IPS-18a (cell line): ENCODE data around the gene SUSD4.

Experiments used
- H3K27ac ChIP-seq: one replicate; pipeline ENCODE4 v1.5.1; 2013; ENCODE audit warnings: low read length
- H3K27me3 ChIP-seq: one replicate; pipeline ENCODE4 v1.6.1; 2013; ENCODE audit warnings: mild to moderate bottlenecking, low read length; ENCODE audit not compliant: control insufficient read depth, insufficient read depth
- H3K36me3 ChIP-seq: one replicate; pipeline ENCODE4 v1.6.1; 2013; ENCODE audit warnings: low read depth, low read length; ENCODE audit not compliant: control insufficient read depth
- H3K4me1 ChIP-seq: one replicate; pipeline ENCODE4 v1.6.1; 2013; ENCODE audit warnings: low read depth, low read length; ENCODE audit not compliant: control insufficient read depth
- H3K4me3 ChIP-seq: one replicate; pipeline ENCODE4 v1.5.1; 2013; ENCODE audit warnings: low read length
- H3K9ac ChIP-seq: one replicate; pipeline ENCODE4 v1.6.1; 2013; ENCODE audit warnings: mild to moderate bottlenecking, low read length, moderate library complexity
- H3K9me3 ChIP-seq: one replicate; pipeline ENCODE4 v1.6.1; 2013; ENCODE audit warnings: low read depth, low read length; ENCODE audit not compliant: control insufficient read depth

The SUSD4 gene

DNA sequence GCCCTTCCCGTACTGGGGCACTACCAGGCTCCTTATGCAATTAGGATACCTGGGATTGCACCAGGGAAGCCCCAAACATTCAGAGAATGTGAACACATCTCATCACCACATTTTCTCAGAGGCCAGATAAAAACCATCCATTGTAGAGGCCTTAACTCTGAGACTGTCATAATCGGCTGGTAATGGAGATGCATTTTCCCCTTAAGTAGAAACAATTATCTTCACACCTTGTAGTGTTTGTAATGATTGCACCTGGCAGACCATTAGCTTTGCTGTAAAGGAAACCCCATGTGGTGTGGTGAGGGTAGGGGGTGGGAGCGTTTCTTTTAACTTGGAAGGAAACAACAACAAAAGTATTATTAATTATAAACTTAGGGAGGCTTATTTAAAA is 131.0 kb downstream of the SUSD4 start:
- Histone ChIP-seq H3K27ac (no peak overlapping the region), H3K36me3 (no peaks in the 10 kb centered on the region), H3K4me1 (no peaks in the 10 kb centered on the region), H3K4me3 (no peak overlapping the region), H3K27me3 (no peaks in the 10 kb centered on the region), H3K9ac (no peak overlapping the region), H3K9me3 (no peaks in the 10 kb centered on the region)

DNA sequence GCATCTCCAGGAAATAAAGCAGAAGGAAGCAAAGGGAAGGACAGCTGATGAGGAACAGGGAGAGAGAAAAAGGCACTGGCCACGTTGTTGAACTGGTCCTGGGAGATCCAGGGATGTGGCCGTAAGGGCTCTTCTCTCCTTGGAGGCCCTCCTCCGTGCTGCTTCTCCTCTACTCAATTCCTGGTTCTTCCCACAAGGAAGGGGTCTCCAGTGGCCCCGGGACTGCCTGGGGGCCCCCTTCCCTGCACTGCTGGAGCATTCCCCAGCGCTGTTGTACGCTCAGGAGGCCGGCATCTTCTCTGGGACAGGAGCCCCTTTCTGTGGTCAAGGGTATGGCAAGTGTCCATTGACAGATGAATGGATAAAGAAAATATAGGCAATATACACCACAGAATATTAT is 132.4 kb downstream of the SUSD4 start:
- H3K4me3 ChIP-seq = no peak overlapping the region
- H3K27me3 ChIP-seq = no peaks in the 10 kb centered on the region
- no peaks in the 10 kb centered on the region for H3K36me3 ChIP-seq
- no peak overlapping the region for H3K9ac ChIP-seq
- H3K4me1 ChIP-seq = no peaks in the 10 kb centered on the region
- no peak overlapping the region for H3K27ac ChIP-seq
- H3K9me3 ChIP-seq = no peaks in the 10 kb centered on the region

DNA sequence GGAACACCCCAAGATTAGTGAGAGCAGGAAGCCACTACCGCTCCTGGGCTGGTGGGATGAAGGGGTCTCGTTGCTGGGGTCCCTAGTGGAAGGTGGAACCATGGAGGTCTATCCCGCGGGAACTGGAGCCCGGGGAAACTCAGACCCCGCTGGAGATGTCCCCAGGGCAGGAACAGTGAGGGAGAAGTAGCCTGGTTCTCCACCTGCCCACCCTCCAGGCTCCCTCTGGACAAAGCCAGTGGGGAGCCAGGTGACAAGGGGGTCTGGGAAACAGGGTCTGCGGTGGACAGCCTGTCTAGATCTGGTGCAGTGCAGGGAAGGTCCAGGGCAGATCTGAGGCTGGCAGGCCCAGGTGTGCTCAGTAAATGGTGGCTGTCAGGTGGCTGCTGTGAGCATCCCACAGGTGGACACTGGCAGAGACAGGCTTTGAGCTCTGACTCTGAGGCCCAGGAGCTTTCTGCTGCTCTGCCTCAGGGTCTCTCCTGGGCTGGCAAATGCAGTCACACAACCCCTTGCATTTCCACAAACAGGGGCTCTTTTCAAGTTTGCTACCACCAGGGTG is 132.9 kb downstream of the SUSD4 start:
- Histone ChIP-seq H3K9me3 (no peaks in the 10 kb centered on the region), H3K9ac (no peak overlapping the region), H3K27ac (no peak overlapping the region)

DNA sequence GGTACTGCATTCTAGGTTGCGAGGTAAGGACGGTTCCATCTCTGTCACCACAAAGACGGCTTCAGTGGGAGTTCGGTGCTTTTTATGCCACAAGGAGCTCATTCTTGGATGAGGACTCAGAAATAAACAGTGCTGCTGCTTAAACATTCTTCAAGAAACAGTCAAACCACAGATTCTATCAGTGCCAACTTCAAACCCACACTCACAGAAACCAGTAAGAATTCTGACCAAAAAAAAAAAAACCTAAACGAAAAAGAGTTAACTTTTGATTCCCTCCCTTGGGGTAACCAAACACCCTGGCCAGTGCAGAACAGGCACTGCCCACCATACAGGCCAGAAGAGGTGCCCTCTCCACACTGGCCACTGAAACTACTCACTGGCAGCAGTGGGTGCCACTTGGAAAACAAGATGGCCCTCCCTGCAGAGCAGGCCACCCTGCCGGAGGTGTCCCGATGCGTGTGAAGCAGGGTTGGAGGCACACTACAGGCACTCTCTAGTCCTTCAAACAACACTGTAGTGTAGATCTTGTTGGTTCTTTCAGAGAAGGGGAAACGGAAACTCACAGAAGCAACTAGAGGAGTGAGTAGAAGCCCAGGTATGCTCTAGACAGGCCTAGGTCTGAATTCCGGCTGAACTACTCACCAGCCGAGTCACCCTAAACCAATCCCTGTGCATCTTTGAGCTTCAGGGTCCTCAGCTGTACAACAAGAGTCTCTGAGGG is 133.7 kb downstream of the SUSD4 start:
- Histone ChIP-seq H3K27me3 (no peaks in the 10 kb centered on the region), H3K36me3 (no peaks in the 10 kb centered on the region), H3K4me3 (no peak overlapping the region), H3K9ac (no peak overlapping the region), H3K4me1 (no peaks in the 10 kb centered on the region), H3K27ac (no peak overlapping the region), H3K9me3 (no peaks in the 10 kb centered on the region)

More for the DNA sequence above, 132.9 kb downstream of the SUSD4 start:
- H3K36me3 ChIP-seq = no peaks in the 10 kb centered on the region
- no peak overlapping the region for H3K4me3 ChIP-seq
- H3K4me1 ChIP-seq = no peaks in the 10 kb centered on the region
- H3K27me3 ChIP-seq = no peaks in the 10 kb centered on the region

DNA sequence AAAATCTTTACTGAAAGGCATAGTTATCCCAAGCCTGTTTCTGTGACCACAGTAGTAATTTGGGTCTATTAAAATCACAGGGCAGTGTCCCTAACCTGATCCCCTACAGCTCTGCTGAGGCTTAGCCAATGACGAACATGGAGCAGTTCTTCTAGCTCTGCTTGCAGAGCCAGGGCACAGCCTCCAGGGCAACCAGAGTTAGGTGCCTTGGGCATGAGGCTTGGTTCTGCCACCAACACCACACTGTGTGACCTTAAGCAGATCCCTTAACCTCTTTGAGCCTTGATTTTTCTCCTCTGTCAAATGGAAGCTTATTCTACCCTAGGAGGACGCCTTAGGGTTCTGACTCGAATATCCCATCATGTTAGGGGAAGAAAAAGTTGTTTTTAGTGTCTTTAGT is 134.2 kb downstream of the SUSD4 start:
- no peaks in the 10 kb centered on the region for H3K36me3 ChIP-seq
- H3K4me1 ChIP-seq = no peaks in the 10 kb centered on the region
- H3K27ac ChIP-seq = no peak overlapping the region
- H3K9me3 ChIP-seq = no peaks in the 10 kb centered on the region
- no peaks in the 10 kb centered on the region for H3K27me3 ChIP-seq
- no peak overlapping the region for H3K4me3 ChIP-seq
- H3K9ac ChIP-seq = no peak overlapping the region

DNA sequence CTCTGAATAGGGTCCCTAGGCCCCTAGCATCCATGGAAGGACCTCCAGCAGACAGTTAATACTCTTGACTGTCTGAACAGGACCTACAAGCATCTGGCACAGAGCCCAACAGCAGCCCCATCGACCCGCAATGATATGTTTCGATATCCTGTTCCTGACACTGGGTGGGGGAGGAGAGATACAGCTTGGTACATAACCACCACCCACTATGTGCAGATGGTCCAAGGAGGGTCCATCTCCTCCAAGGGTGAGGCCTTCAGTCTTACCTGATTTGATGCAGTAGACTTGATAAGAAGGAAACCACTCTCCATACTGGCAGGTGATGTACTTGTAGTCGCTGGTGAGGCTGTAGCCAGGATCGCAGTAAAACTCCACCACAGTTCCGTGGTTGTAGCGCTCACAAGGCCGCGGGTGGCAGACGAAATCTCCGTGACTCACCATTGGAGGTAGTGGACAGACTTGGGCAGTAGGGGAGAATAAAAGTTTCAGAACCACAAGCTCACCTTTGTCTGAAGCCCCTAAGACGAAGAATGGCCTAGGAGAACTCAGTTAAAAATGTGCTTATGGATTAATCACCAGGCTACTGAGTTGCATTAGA is 134.9 kb downstream of the SUSD4 start:
- Histone ChIP-seq H3K36me3 (no peaks in the 10 kb centered on the region), H3K4me1 (no peaks in the 10 kb centered on the region), H3K27ac (no peak overlapping the region), H3K27me3 (no peaks in the 10 kb centered on the region), H3K9me3 (no peaks in the 10 kb centered on the region), H3K4me3 (no peak overlapping the region), H3K9ac (no peak overlapping the region)

DNA sequence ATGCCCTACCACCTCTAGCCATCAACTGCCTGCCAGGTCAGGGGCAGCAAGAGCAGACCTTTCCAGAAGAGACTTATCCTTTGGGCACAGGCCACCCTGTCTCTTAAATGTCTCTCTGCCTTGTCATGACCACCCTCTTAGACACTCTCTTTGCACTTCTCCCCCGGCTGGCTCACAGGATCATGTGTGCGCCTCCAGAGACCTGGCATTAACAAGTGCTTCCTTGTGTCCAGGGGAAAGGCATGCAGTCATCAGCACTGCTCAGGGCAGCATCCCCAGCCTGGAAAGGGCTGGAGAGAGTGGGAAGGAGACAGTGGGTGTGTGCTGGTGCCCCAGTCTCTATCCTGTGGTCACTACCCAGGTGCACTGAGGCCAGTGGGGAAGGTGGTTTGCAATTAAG is 135.8 kb downstream of the SUSD4 start:
- Histone ChIP-seq H3K4me3 (no peak overlapping the region), H3K27ac (no peak overlapping the region), H3K9me3 (no peaks in the 10 kb centered on the region), H3K9ac (no peak overlapping the region), H3K36me3 (no peaks in the 10 kb centered on the region), H3K27me3 (no peaks in the 10 kb centered on the region), H3K4me1 (no peaks in the 10 kb centered on the region)

DNA sequence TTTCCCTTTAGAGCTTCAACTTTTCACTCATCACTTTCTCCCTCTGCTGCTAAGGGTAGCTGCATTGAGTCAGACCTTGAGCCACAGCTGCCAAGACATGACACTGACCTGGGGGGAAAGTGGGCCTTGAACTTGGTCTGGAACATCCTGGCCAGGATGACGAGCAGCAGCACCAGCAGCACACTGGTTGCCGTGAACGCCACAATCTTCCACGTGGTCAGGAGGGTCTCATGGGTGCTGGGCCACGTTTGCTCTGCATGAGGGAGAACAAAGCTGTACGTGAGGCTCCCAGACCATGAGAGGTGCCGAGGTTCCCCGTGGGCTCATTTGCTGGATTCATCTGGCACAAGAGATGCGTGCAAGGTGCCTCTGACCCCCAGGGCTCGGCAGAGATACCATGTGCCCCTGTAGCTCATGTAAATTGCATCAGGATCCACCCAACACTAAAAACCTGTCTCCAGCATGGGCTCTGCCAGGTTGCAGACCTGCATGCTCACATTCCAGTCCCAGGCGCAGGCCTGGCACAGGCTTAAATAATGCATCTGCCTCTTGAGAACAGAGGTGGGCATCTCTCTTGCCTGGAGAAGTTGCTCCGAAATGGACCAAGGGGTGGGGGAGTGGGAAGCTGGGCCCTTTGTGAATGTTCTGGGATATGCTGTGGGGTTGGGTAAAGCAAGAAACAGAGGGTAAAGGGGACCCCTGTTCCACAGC is 136.3 kb downstream of the SUSD4 start:
- Histone ChIP-seq H3K27ac (no peak overlapping the region), H3K4me3 (no peak overlapping the region), H3K9me3 (no peaks in the 10 kb centered on the region), H3K4me1 (no peaks in the 10 kb centered on the region), H3K36me3 (no peaks in the 10 kb centered on the region), H3K9ac (no peak overlapping the region), H3K27me3 (no peaks in the 10 kb centered on the region)

DNA sequence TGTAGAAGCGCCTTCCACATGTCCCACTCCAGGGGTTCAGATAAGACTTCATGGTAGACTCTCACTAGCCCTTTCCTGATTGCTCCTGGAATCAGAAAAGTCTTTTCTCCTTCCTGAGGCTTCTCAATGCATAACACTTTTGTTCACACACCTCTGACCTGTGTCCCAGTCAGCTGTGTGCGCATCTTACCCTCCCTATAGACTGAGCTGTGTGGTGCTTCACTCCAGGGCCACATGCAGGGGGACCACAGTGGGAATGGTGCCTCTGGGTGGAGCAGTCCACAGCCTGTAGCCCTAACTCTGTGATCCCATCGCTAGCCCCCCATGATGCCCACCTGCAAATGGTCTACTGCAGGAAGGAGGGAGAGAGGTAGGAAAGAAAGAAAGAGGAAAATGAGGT is 136.9 kb downstream of the SUSD4 start:
- no peaks in the 10 kb centered on the region for H3K9me3 ChIP-seq
- H3K36me3 ChIP-seq = no peaks in the 10 kb centered on the region
- no peak overlapping the region for H3K4me3 ChIP-seq
- H3K4me1 ChIP-seq = no peaks in the 10 kb centered on the region
- H3K27ac ChIP-seq = no peak overlapping the region
- no peak overlapping the region for H3K9ac ChIP-seq
- no peaks in the 10 kb centered on the region for H3K27me3 ChIP-seq

DNA sequence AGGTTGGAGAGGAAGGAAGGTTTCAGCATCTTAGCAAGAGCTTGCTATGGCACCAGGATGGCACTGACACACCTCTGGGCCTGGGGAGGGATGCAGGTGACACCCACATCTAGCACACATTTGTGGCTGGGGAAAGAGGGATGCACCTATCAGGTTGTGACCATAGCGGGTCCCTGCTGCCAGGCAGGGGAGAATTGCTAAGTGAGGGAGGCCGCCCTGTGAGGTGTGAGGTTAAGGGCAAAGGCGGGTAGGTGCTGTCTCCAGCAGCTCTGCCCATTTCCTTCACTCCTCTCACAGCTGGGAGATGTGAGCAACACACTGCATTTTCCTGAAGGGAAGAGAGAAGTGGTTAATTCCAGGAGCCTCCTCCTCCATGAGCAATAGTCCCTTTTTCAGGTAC is 137.7 kb downstream of the SUSD4 start:
- Histone ChIP-seq H3K27me3 (no peaks in the 10 kb centered on the region), H3K4me1 (no peaks in the 10 kb centered on the region), H3K4me3 (no peak overlapping the region), H3K9me3 (no peaks in the 10 kb centered on the region), H3K27ac (no peak overlapping the region), H3K9ac (no peak overlapping the region), H3K36me3 (no peaks in the 10 kb centered on the region)

DNA sequence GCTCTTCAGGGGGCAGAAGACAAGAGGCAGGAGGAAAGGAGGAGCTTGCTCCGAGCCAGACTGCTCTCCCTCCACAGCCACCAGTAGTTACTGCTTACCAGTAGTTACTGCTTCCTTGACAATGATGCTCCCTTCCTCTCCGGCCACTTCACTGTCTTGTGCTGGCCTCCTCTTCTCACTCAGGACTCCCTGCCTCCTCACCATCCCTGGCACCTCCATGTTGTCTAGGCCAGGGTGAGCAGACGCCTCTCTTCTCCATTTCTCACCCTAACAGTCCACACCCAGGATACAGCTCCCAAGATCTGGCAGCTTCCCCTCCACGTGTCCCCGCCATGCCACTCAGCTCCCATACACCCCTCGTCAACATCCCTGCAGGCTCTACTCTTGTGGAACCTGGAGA is 138.5 kb downstream of the SUSD4 start:
- H3K9me3 ChIP-seq = no peaks in the 10 kb centered on the region
- H3K27me3 ChIP-seq = no peaks in the 10 kb centered on the region

More for the DNA sequence above, 138.5 kb downstream of the SUSD4 start:
- no peak overlapping the region for H3K27ac ChIP-seq
- H3K36me3 ChIP-seq = no peaks in the 10 kb centered on the region
- no peak overlapping the region for H3K4me3 ChIP-seq
- H3K9ac ChIP-seq = no peak overlapping the region
- no peaks in the 10 kb centered on the region for H3K4me1 ChIP-seq
